ENCODE measurements around the gene TMEM121.
A peak's percentile ranks its signal among the peaks of the same experiment; 100 is the strongest.

The TMEM121 gene

DNA sequence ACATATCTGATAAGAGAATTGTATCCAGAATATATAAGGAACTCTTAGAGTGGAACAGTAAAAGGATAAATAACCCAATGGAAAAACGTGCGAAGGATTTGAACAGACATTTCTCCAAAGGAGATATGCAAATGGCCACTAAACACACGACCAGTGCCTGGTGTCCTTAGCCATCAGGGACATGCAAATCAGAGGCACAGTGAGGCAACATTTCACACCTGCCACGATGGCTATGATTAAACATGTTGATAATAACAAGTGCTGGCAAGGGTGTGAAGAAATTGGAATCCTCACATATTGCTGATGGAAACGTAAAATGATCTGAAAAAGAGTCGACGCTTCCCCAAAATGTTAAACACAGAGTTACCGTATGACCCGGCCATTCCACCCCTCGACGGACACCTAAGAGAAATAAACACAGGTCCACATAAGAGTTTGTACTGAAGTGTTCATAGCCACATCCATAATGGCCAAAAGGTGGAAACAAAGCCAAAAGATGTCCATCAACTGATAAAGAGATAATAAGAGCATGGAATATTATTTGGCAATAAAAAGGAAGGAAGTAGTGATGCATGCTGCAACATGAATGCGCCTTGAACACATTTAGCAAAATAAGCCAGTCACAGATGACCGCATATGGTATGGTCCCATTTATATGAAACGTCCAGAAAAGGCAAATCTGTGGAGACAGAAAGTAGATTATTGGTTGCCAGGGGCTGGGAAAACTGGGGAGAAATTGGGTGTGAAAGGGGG is 6.3 kb upstream of the TMEM121 start:
- no peak overlapping the region for H3K27ac ChIP-seq
- TF ChIP-seq, protein P1, sequence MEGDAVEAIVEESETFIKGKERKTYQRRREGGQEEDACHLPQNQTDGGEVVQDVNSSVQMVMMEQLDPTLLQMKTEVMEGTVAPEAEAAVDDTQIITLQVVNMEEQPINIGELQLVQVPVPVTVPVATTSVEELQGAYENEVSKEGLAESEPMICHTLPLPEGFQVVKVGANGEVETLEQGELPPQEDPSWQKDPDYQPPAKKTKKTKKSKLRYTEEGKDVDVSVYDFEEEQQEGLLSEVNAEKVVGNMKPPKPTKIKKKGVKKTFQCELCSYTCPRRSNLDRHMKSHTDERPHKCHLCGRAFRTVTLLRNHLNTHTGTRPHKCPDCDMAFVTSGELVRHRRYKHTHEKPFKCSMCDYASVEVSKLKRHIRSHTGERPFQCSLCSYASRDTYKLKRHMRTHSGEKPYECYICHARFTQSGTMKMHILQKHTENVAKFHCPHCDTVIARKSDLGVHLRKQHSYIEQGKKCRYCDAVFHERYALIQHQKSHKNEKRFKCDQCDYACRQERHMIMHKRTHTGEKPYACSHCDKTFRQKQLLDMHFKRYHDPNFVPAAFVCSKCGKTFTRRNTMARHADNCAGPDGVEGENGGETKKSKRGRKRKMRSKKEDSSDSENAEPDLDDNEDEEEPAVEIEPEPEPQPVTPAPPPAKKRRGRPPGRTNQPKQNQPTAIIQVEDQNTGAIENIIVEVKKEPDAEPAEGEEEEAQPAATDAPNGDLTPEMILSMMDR (conservative IDR thresholded peaks at IDR 0.05) = no peak

DNA sequence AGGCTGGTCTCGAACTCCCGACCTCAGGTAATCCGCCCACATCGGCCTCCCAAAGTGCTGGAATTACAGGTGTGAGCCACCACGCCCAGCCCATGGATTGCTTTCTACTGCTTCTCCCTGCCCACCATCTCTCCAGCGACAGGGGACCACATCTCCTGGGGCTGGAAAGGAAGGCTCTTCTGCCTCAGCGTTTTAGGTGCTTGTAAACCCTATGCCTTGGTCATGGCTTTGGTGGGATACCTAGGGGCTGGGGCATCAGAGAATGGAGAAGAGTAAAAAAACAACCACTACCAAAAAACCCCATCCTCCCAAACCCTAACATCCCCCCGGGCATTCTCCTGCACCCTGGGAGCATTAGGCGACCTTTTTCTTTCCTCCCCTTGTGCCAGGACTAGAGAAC is 1.1 kb upstream of the TMEM121 start:
- no peak overlapping the region for H3K27ac ChIP-seq
- TF ChIP-seq, protein P1 (conservative IDR thresholded peaks at IDR 0.05) = no peak

DNA sequence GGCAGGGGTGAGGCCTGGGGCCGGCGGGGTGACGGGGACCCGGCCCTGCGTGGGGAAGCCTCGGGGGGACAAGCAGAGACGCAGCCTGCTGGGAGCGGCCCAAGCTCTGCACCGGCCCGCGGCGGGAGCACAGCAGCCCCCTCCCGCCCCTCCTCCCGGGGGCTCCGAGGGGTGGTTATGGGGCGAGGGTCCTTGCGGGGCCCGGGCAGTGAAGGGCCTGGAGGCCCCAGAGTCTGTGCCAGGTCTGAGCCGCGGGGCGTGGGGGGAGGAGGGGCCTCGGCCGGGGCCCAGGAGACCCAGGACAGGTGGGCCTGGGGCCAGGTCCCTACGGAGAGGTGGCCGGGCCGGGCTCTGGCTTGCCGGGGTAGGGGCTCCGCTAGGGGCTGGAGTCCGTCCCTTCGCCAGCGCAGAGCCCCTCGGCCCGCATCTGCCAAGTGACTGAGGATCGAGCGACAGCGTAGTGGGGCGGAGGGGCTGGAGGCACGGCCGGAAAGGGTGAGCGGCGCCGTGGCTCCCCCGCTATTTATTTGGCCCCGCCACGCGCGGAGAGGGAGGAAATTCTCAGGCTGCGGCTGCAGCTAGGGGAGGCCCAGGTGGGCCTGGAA is 495 bp downstream of the TMEM121 start:
- TF ChIP-seq, protein P1 (conservative IDR thresholded peaks at IDR 0.05) = no peak
- peak overlapping the region; percentile 81; the same call in 1 of the 2 replicates for H3K27ac ChIP-seq

DNA sequence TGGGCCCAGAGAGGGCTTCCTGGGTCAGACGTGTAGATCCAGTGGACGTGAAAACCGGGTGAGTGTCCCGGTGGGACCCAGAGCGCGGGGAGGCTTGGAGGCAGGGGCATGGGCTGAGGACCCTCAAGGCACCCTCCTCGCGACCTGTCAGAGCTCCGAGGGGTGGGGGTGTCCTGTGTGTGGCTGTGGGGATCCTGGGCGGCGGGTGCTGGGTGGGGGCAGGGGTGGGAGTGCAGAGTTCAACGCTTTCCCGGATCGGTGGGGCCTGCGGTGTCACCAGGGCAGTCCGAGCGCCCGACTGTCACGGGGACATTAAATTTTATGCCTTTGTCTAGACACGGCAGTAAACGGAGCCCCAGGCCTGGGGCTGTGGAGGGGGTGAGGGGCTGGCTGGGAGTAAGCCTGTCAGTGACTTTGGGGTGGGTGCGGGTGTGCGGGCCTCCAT is 1.0 kb downstream of the TMEM121 start:
- TF ChIP-seq, protein P1 (conservative IDR thresholded peaks at IDR 0.05) = no peak
- peak overlapping the region; percentile 81 for H3K27ac ChIP-seq

DNA sequence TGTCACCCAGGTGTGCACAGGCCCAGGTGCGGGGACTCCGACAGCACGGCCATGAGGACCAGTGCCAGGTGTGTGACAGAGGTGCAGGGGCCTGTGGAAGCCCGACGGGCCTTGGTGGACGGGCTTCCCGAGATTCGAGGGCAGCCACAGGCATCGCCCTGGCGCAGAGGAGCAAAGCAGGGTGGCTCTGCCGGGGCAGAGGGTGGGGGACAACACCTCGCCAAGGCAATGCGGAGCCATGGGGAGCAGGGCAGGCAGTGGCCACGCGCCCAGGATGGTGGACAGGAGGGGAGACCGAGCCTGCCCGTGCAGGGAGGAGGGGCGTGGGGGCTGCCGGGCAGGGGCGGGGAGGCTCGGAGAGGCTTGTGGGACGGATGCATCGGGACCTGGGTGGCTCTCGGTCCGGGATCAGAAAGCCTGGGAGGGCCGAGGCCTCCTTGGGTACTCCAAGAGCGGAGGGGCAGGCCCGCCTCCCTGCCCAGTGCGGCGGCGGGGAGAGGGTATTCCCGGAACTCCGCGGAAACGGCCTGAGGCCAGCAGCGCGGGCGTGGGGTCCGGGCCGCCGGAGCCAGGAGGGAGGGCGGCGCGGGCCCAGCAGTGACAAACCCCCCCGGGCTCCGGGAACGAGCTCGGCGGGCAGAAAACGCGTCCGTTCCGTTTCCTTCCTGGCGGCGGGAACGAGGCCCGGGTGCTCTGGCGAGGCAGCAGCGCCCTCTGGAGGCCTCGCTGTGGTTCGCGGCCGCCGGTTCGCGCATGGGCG is 1.6 kb downstream of the TMEM121 start:
- TF ChIP-seq, protein P1 (conservative IDR thresholded peaks at IDR 0.05) = peak; percentile 91
- H3K27ac ChIP-seq = peak overlapping the region; percentile 81

DNA sequence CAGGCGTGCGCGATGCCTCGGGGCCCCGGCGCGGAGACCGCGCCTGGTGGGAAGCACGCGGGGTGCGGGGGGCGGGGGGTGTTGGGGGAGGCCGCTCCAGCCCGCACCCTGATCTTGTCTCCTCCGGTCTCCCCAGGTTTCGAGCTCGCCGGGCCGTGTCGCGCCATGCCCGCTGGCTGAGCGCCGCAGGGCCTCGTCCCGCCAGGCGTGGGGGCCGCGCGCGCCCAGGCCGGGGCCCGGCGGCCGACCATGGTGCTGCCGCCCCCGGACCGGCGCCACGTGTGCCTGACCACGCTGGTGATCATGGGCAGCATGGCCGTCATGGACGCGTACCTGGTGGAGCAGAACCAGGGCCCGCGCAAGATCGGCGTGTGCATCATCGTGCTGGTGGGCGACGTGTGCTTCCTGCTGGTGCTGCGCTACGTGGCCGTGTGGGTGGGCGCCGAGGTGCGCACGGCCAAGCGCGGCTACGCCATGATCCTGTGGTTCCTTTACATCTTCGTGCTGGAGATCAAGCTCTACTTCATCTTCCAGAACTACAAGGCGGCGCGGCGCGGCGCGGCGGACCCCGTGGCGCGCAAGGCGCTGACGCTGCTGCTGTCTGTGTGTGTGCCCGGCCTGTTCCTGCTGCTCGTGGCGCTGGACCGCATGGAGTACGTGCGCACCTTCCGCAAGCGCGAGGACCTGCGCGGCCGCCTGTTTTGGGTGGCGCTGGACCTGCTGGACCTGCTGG is 2.4 kb downstream of the TMEM121 start:
- TF ChIP-seq, protein P1 (conservative IDR thresholded peaks at IDR 0.05) = peak; percentile 53
- H3K27ac ChIP-seq = peak overlapping the region; percentile 81; the same call in 1 of the 2 replicates

DNA sequence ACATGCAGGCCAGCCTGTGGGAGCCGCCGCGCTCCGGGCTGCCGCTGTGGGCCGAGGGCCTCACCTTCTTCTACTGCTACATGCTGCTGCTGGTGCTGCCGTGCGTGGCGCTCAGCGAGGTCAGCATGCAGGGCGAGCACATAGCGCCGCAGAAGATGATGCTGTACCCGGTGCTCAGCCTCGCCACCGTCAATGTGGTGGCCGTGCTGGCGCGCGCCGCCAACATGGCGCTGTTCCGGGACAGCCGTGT is 2.9 kb downstream of the TMEM121 start:
- H3K27ac ChIP-seq = no peak overlapping the region
- TF ChIP-seq, protein P1 (conservative IDR thresholded peaks at IDR 0.05) = no peak

All from VCaP (cell line).